ENCODE results near the gene NTRK2.
A peak's percentile ranks its signal among the peaks of the same experiment; 100 is the strongest.

Gene NTRK2

DNA sequence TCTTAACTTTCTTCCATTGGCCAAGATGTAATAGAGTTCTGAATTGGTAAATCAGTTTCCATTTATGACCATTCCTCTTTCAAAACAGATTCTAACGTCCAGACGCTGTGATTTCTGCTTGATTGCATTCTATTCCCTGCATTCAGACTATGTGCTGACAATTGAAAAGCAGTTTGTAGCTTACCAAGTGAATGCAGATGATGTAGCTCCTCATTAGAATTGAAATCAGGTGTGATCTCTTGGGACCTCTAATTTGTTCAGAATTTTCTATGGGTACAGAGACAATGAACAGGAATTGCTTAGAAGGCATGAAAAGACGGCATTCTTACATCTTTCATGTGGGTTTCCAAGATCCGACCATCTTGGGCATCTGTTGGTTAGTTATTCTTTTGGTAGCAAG lies 191.9 kb downstream of the NTRK2 start:
- ATAC-seq, result no peak
- TF ChIP-seq ZC3H10 (CRISPR knock-in tag; IDR thresholded peaks at IDR 0.05) (no peak), ZNF565 (CRISPR knock-in tag; conservative IDR thresholded peaks at IDR 0.05; ENCODE audit: low read depth) (no peak), RARB (CRISPR knock-in tag; IDR thresholded peaks at IDR 0.05) (no peak), ZFP3 (CRISPR knock-in tag; IDR thresholded peaks at IDR 0.05) (no peak), ZFP30 (CRISPR knock-in tag; IDR thresholded peaks at IDR 0.05) (no peak), ARNTL (CRISPR knock-in tag; IDR thresholded peaks at IDR 0.05; ENCODE audit: borderline replicate concordance, low read depth) (no peak), ZNF70 (CRISPR knock-in tag; IDR thresholded peaks at IDR 0.05) (no peak), OSR1 (CRISPR knock-in tag; IDR thresholded peaks at IDR 0.05) (no peak), CSRNP3 (CRISPR knock-in tag; IDR thresholded peaks at IDR 0.05) (no peak), TCF4 (CRISPR knock-in tag; IDR thresholded peaks at IDR 0.05; ENCODE audit: borderline replicate concordance) (no peak), SNAI2 (CRISPR knock-in tag; IDR thresholded peaks at IDR 0.05) (no peak), PPARA (CRISPR knock-in tag; IDR thresholded peaks at IDR 0.05; ENCODE audit: borderline replicate concordance) (no peak), BACH2 (CRISPR knock-in tag; IDR thresholded peaks at IDR 0.05; ENCODE audit: borderline replicate concordance) (no peak)
- TF ChIP-seq, protein P1, sequence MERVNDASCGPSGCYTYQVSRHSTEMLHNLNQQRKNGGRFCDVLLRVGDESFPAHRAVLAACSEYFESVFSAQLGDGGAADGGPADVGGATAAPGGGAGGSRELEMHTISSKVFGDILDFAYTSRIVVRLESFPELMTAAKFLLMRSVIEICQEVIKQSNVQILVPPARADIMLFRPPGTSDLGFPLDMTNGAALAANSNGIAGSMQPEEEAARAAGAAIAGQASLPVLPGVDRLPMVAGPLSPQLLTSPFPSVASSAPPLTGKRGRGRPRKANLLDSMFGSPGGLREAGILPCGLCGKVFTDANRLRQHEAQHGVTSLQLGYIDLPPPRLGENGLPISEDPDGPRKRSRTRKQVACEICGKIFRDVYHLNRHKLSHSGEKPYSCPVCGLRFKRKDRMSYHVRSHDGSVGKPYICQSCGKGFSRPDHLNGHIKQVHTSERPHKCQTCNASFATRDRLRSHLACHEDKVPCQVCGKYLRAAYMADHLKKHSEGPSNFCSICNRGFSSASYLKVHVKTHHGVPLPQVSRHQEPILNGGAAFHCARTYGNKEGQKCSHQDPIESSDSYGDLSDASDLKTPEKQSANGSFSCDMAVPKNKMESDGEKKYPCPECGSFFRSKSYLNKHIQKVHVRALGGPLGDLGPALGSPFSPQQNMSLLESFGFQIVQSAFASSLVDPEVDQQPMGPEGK (CRISPR knock-in tag; IDR thresholded peaks at IDR 0.05; ENCODE audit: borderline replicate concordance), result no peak

- no peak for ATAC-seq
- TF ChIP-seq ZC3H10 (CRISPR knock-in tag; IDR thresholded peaks at IDR 0.05), result no peak
- TF ChIP-seq TOX (CRISPR knock-in tag; IDR thresholded peaks at IDR 0.05; ENCODE audit: borderline replicate concordance), result no peak
- TF ChIP-seq OSR1 (CRISPR knock-in tag; IDR thresholded peaks at IDR 0.05), result no peak
- TF ChIP-seq CSDC2 (CRISPR knock-in tag; IDR thresholded peaks at IDR 0.05), result no peak
- TF ChIP-seq ZFP30 (CRISPR knock-in tag; IDR thresholded peaks at IDR 0.05), result no peak
- TF ChIP-seq RARB (CRISPR knock-in tag; IDR thresholded peaks at IDR 0.05), result no peak
- TF ChIP-seq BACH2 (CRISPR knock-in tag; IDR thresholded peaks at IDR 0.05; ENCODE audit: borderline replicate concordance), result no peak
- no peak for TF ChIP-seq ARNTL (CRISPR knock-in tag; IDR thresholded peaks at IDR 0.05; ENCODE audit: borderline replicate concordance, low read depth)
- TF ChIP-seq TCF4 (CRISPR knock-in tag; IDR thresholded peaks at IDR 0.05; ENCODE audit: borderline replicate concordance), result no peak
- TF ChIP-seq TSHZ2 (CRISPR knock-in tag; IDR thresholded peaks at IDR 0.05), result no peak
- no peak for TF ChIP-seq ZNF8 (CRISPR knock-in tag; IDR thresholded peaks at IDR 0.05)
- TF ChIP-seq ZFP3 (CRISPR knock-in tag; IDR thresholded peaks at IDR 0.05), result no peak
- no peak for TF ChIP-seq CSRNP3 (CRISPR knock-in tag; IDR thresholded peaks at IDR 0.05)
- no peak for TF ChIP-seq SNAI2 (CRISPR knock-in tag; IDR thresholded peaks at IDR 0.05)
Observed at GRCh38 chr9:84862308-84862707, 192.8 kb downstream of the NTRK2 start.

GRCh38 chr9:84862810-84863287 lies 193.3 kb downstream of the NTRK2 start:
- TF ChIP-seq BACH2 (CRISPR knock-in tag; IDR thresholded peaks at IDR 0.05; ENCODE audit: borderline replicate concordance), result no peak
- TF ChIP-seq CSDC2 (CRISPR knock-in tag; IDR thresholded peaks at IDR 0.05), result no peak
- TF ChIP-seq TCF4 (CRISPR knock-in tag; IDR thresholded peaks at IDR 0.05; ENCODE audit: borderline replicate concordance), result no peak
- no peak for TF ChIP-seq ZC3H10 (CRISPR knock-in tag; IDR thresholded peaks at IDR 0.05)
- TF ChIP-seq PPARA (CRISPR knock-in tag; IDR thresholded peaks at IDR 0.05; ENCODE audit: borderline replicate concordance), result no peak
- TF ChIP-seq, protein P2, sequence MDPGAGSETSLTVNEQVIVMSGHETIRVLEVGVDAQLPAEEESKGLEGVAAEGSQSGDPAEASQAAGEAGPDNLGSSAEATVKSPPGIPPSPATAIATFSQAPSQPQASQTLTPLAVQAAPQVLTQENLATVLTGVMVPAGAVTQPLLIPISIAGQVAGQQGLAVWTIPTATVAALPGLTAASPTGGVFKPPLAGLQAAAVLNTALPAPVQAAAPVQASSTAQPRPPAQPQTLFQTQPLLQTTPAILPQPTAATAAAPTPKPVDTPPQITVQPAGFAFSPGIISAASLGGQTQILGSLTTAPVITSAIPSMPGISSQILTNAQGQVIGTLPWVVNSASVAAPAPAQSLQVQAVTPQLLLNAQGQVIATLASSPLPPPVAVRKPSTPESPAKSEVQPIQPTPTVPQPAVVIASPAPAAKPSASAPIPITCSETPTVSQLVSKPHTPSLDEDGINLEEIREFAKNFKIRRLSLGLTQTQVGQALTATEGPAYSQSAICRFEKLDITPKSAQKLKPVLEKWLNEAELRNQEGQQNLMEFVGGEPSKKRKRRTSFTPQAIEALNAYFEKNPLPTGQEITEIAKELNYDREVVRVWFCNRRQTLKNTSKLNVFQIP (CRISPR knock-in tag; IDR thresholded peaks at IDR 0.05; ENCODE audit: borderline replicate concordance, low read depth), result no peak
- TF ChIP-seq OSR1 (CRISPR knock-in tag; IDR thresholded peaks at IDR 0.05), result no peak
- no peak for TF ChIP-seq RARB (CRISPR knock-in tag; IDR thresholded peaks at IDR 0.05)
- TF ChIP-seq TOX (CRISPR knock-in tag; IDR thresholded peaks at IDR 0.05; ENCODE audit: borderline replicate concordance), result no peak
- no peak for TF ChIP-seq CSRNP3 (CRISPR knock-in tag; IDR thresholded peaks at IDR 0.05)
- no peak for TF ChIP-seq SNAI2 (CRISPR knock-in tag; IDR thresholded peaks at IDR 0.05)
- peak; percentile 30; the same call in 1 of the 3 replicates for ATAC-seq
